Measurements from ENCODE around the gene AKT1. TPM values are rescaled to one million over a fixed set of nuclear protein-coding genes. Genes with fewer than 3 reads are reported as not detected.
"Not testable (repeated sequence)": the region's sequence is repeated elsewhere in the genome, so short reads cannot be mapped to it uniquely, and the experiment has no call there.

Gene AKT1
- polyA plus RNA-seq, 1 experiment: 104 TPM

DNA sequence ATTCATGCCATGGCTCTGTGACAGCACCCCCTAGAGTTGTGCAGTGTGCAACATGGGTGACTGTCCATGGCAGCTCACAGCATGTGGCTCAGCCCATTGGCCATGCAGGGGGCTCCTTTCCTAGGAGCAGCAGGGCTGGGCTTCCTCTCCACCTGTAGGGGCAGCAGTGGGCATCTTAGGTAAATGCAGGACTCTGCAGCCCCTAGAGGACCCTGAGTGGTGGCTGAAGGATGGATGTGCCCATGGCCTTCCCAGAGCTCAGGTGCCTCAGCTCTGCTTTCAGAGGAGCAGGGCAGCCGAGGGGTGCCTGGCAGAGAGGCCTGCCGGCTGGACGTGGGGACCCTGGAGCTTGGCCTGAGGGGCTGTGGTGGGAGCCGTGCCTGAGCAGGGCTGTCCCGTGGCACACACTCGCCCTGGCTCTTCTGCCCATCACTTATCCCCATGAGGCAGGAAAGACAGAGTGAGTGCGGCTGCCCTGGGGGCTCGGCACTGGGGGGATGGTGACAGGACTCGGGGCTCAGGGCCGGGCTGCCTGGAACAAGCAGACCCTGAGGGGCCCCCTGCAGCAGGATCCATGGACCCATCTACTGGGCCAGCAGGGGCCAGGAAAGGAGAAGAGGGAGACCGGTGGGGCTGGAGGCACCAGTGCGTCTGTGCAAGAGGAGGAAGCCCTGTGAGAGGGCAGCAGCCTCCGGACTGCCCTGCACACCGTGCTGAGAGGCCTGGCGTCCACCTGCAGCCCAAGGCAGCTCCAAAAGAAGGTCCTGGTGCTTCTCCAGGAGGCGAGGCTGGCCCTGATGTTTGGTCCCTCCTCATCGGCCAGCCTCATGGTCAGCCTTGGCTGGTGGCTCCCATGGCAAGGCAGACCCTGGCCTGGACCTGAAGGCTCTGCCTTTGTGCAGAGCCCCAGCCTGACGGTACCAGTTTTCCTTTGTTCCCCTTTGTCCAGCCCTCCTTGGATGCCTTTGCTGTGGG, 63.9 kb downstream of the AKT1 start:
- POLR2A ChIA-PET: interaction anchor here (1.0 kb wide), 1 partner anchor 21 kb away, joined by 4 read pairs; the partner anchor contains the start of gene SIVA1
- peaks cover 6% of the 10 kb centered on the region for H3K27me3 ChIP-seq (ENCODE audit: control insufficient read depth, insufficient read depth, low read length)
- TF ChIP-seq, protein P1, sequence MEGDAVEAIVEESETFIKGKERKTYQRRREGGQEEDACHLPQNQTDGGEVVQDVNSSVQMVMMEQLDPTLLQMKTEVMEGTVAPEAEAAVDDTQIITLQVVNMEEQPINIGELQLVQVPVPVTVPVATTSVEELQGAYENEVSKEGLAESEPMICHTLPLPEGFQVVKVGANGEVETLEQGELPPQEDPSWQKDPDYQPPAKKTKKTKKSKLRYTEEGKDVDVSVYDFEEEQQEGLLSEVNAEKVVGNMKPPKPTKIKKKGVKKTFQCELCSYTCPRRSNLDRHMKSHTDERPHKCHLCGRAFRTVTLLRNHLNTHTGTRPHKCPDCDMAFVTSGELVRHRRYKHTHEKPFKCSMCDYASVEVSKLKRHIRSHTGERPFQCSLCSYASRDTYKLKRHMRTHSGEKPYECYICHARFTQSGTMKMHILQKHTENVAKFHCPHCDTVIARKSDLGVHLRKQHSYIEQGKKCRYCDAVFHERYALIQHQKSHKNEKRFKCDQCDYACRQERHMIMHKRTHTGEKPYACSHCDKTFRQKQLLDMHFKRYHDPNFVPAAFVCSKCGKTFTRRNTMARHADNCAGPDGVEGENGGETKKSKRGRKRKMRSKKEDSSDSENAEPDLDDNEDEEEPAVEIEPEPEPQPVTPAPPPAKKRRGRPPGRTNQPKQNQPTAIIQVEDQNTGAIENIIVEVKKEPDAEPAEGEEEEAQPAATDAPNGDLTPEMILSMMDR (IDR thresholded peaks at IDR 0.05; ENCODE audit: low read depth, low read length): peak; percentile 43
- CTCF ChIA-PET: interaction anchor here (1.1 to 1.7 kb wide), 2 partner anchors 37 to 95 kb away, joined by 6 to 7 read pairs; no protein-coding TSS in a partner anchor
- no peaks in the 10 kb centered on the region; the same call in 1 of the 2 replicates for H3K9me3 ChIP-seq (ENCODE audit: control insufficient read depth, insufficient read depth, low read length)
- H3K27ac ChIP-seq (ENCODE audit: low read depth, low read length): no peak overlapping the region
- no peak overlapping the region for H3K4me3 ChIP-seq (ENCODE audit: low read depth, low read length)
- DNase-seq (ENCODE audit: low read depth, low spot score): no peak

GRCh38 chr14:104730487-104730886, 65.1 kb downstream of the AKT1 start:
- ChIA-PET CTCF (interaction anchor here (1.1 to 1.7 kb wide), 2 partner anchors 38 to 96 kb away, joined by 6 to 7 read pairs; no protein-coding TSS in a partner anchor), POLR2A (no interaction called here)
- Histone ChIP-seq H3K27ac (ENCODE audit: low read depth, low read length) (no peak overlapping the region), H3K4me3 (ENCODE audit: low read depth, low read length) (no peak overlapping the region), H3K27me3 (ENCODE audit: control insufficient read depth, insufficient read depth, low read length) (peaks cover 6% of the 10 kb centered on the region), H3K9me3 (ENCODE audit: control insufficient read depth, insufficient read depth, low read length) (no peaks in the 10 kb centered on the region; the same call in 1 of the 2 replicates)
- DNase-seq (ENCODE audit: low read depth, low spot score): no peak
- TF ChIP-seq, protein P1 (IDR thresholded peaks at IDR 0.05; ENCODE audit: low read depth, low read length): no peak

- ChIA-PET POLR2A (interaction anchor here (1.3 kb wide), 1 partner anchor 12 kb away, joined by 3 read pairs; no protein-coding TSS in a partner anchor), CTCF (interaction anchor here (1.7 kb wide), 1 partner anchor 97 kb away, joined by 6 read pairs; no protein-coding TSS in a partner anchor)
- no peak overlapping the region for H3K4me3 ChIP-seq (ENCODE audit: low read depth, low read length)
- no peak for DNase-seq (ENCODE audit: low read depth, low spot score)
- TF ChIP-seq, protein P1 (IDR thresholded peaks at IDR 0.05; ENCODE audit: low read depth, low read length): no peak
- H3K27ac ChIP-seq (ENCODE audit: low read depth, low read length): no peak overlapping the region
- H3K9me3 ChIP-seq (ENCODE audit: control insufficient read depth, insufficient read depth, low read length): no peaks in the 10 kb centered on the region; the same call in 1 of the 2 replicates
- peaks cover 6% of the 10 kb centered on the region for H3K27me3 ChIP-seq (ENCODE audit: control insufficient read depth, insufficient read depth, low read length)
Measured at GRCh38 chr14:104729835-104730181, 65.7 kb downstream of the AKT1 start.

DNA sequence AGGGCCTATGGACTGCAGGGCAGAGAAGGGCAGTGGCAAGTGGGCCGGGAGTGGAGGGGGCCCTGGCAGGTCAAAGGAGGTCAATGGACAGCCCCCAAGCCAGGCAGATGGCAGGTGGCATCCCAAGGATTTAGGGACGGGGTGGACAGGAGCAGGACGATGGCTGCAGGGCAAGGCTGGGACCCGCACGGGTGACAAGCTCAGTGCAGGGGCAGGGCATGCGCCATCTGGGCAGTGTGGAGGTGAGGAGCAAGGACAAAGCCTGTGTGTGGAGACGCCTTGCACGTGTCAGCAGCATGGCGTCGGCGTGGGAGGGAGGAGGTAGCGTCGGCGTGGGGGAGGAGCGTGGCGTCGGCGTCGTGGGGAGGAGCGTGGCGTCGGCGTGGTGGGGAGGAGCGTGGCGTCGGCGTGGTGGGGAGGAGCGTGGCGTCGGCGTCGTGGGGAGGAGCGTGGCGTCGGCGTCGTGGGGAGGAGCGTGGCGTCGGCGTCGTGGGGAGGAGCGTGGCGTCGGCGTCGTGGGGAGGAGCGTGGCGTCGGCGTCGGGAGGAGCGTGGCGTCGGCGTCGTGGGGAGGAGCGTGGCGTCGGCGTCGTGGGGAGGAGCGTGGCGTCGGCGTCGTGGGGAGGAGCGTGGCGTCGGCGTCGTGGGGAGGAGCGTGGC, 66.2 kb downstream of the AKT1 start:
- CTCF ChIA-PET; DNase-seq (ENCODE audit: low read depth, low spot score); H3K4me3 ChIP-seq (ENCODE audit: low read depth, low read length); H3K27me3 ChIP-seq (ENCODE audit: control insufficient read depth, insufficient read depth, low read length); H3K27ac ChIP-seq (ENCODE audit: low read depth, low read length); H3K9me3 ChIP-seq (ENCODE audit: control insufficient read depth, insufficient read depth, low read length): not testable (repeated sequence)
- POLR2A ChIA-PET: interaction anchor here (1.3 to 1.6 kb wide), 2 partner anchors 13 to 24 kb away, joined by 3 to 6 read pairs; partner anchors contain the start of gene SIVA1

- ChIA-PET CTCF (no interaction called here), POLR2A (interaction anchor here (1.3 to 1.6 kb wide), 3 partner anchors 14 to 48 kb away, joined by 3 to 6 read pairs (median 3); partner anchors contain the start of gene SIVA1)
- TF ChIP-seq, protein P1 (IDR thresholded peaks at IDR 0.05; ENCODE audit: low read depth, low read length): no peak
- no peak for DNase-seq (ENCODE audit: low read depth, low spot score)
- H3K27me3 ChIP-seq (ENCODE audit: control insufficient read depth, insufficient read depth, low read length): peaks cover 6% of the 10 kb centered on the region
- H3K9me3 ChIP-seq (ENCODE audit: control insufficient read depth, insufficient read depth, low read length): no peaks in the 10 kb centered on the region; the same call in 1 of the 2 replicates
- H3K27ac ChIP-seq (ENCODE audit: low read depth, low read length): no peak overlapping the region
- no peak overlapping the region for H3K4me3 ChIP-seq (ENCODE audit: low read depth, low read length)
Measured at GRCh38 chr14:104728631-104729030, 66.9 kb downstream of the AKT1 start.
